ENCODE measurements around the gene NXNL2. TPM values are rescaled to one million over a fixed set of nuclear protein-coding genes. Genes with fewer than 3 reads are reported as not detected.
A peak's percentile ranks its signal among the peaks of the same experiment; 100 is the strongest.

Gene NXNL2
- polyA plus RNA-seq: under 1 TPM in 2 of 4 donors, not detected in 2; 0.10 to 0.31 TPM
- long read RNA-seq, donor 1, partial matches to known transcripts: 0 of 1 reads
- long read RNA-seq, donor 1, other reads (novel, unspliced or antisense): 0 of 1 reads
- long read RNA-seq, donor 2: 0 reads
- long read RNA-seq, donor 3: 0 reads
- long read RNA-seq, donor 4: 0 reads
- long read RNA-seq, donor 5: 0 reads
- long read RNA-seq, donor 6: 0 reads
- long read RNA-seq, donor 7: 0 reads
- long read RNA-seq, donor 8: 0 reads
- long read RNA-seq, donor 9: 0 reads
- long read RNA-seq, donor 10: 0 reads

- FAIRE-seq: no peak
- whole genome bisulfite sequencing, 3 donors: 2 to 5% (median 5%) methylated on average over 44 to 62 of the region's 62 CpGs
- peaks cover 2 to 18% (median 12%) of the 10 kb centered on the region in 3 donors for H3K4me1 ChIP-seq (ENCODE audit: control insufficient read depth in 3 of 3, insufficient read depth in 2 of 3, low read depth in 1 of 3, low read length in 2 of 3)
Observed at GRCh38 chr9:88534456-88535225, at the start of gene NXNL2. Gene NXNL2 (plus strand): TSS chr9:88535178. CDS start chr9:88535435, 257 bp downstream.

GRCh38 chr9:88488166-88488565 is 46.8 kb upstream of the NXNL2 start:
- Histone ChIP-seq H3K27me3 (ENCODE audit: control insufficient read depth in 3 of 3, insufficient read depth in 3 of 3, low read length in 3 of 3) (no peaks in the 10 kb centered on the region), H3K27ac (ENCODE audit: low read depth in 1 of 3, low read length in 2 of 3) (no peak overlapping the region), H3K4me3 (ENCODE audit: low read depth in 1 of 3, low read length in 3 of 3) (no peak overlapping the region), H3K4me1 (ENCODE audit: control insufficient read depth in 3 of 3, insufficient read depth in 2 of 3, low read depth in 1 of 3, low read length in 2 of 3) (no peaks in the 10 kb centered on the region), H3K9me3 (ENCODE audit: control insufficient read depth in 2 of 2, insufficient read depth in 1 of 2, low read depth in 1 of 2, low read length in 1 of 2) (no peaks in the 10 kb centered on the region), H3K36me3 (ENCODE audit: control insufficient read depth in 3 of 3, insufficient read depth in 2 of 3, low read depth in 1 of 3, low read length in 3 of 3) (peaks cover 0 to 7% (median 2%) of the 10 kb centered on the region in 3 donors)
- WGBS, 3 donors: 92 to 97% (median 96%) methylated on average over 4 of the region's 4 CpGs
- DNase-seq (no peak), FAIRE-seq (no peak)

More at GRCh38 chr9:88534456-88535225, at the start of gene NXNL2:
- Histone ChIP-seq H3K27ac (ENCODE audit: low read depth in 1 of 3, low read length in 2 of 3) (peak within 1 kb of the TSS in 1 of 3 donors; percentile 53), H3K36me3 (ENCODE audit: control insufficient read depth in 3 of 3, insufficient read depth in 2 of 3, low read depth in 1 of 3, low read length in 3 of 3) (no peaks in the 10 kb centered on the region), H3K9me3 (ENCODE audit: control insufficient read depth in 2 of 2, insufficient read depth in 1 of 2, low read depth in 1 of 2, low read length in 1 of 2) (no peaks in the 10 kb centered on the region), H3K4me3 (ENCODE audit: low read depth in 1 of 3, low read length in 3 of 3) (peak within 1 kb of the TSS; percentile 10 to 49 (median 42)), H3K27me3 (ENCODE audit: control insufficient read depth in 3 of 3, insufficient read depth in 3 of 3, low read length in 3 of 3) (peaks cover 0 to 57% (median 4%) of the 10 kb centered on the region in 3 donors)
- peak; percentile 43 to 70 for DNase-seq

GRCh38 chr9:88494983-88495721 is 39.8 kb upstream of the NXNL2 start:
- DNase-seq: no peak
- WGBS, 3 donors: 92 to 97% (median 94%) methylated on average over 17 of the region's 17 CpGs
- no peak overlapping the region for H3K4me3 ChIP-seq (ENCODE audit: low read depth in 1 of 3, low read length in 3 of 3)
- H3K27me3 ChIP-seq (ENCODE audit: control insufficient read depth in 3 of 3, insufficient read depth in 3 of 3, low read length in 3 of 3): no peaks in the 10 kb centered on the region
- H3K9me3 ChIP-seq (ENCODE audit: control insufficient read depth in 2 of 2, insufficient read depth in 1 of 2, low read depth in 1 of 2, low read length in 1 of 2): no peaks in the 10 kb centered on the region
- H3K27ac ChIP-seq (ENCODE audit: low read depth in 1 of 3, low read length in 2 of 3): no peak overlapping the region
- no peak for FAIRE-seq
- no peaks in the 10 kb centered on the region for H3K4me1 ChIP-seq (ENCODE audit: control insufficient read depth in 3 of 3, insufficient read depth in 2 of 3, low read depth in 1 of 3, low read length in 2 of 3)
- H3K36me3 ChIP-seq (ENCODE audit: control insufficient read depth in 3 of 3, insufficient read depth in 2 of 3, low read depth in 1 of 3, low read length in 3 of 3): peaks cover 0 to 2% (median 0%) of the 10 kb centered on the region in 3 donors

GRCh38 chr9:88497224-88497623 is 37.8 kb upstream of the NXNL2 start:
- FAIRE-seq (no peak), DNase-seq (no peak)
- H3K4me1 ChIP-seq (ENCODE audit: control insufficient read depth in 3 of 3, insufficient read depth in 2 of 3, low read depth in 1 of 3, low read length in 2 of 3): no peaks in the 10 kb centered on the region
- H3K27ac ChIP-seq (ENCODE audit: low read depth in 1 of 3, low read length in 2 of 3): no peak overlapping the region
- 85 to 95% (median 89%) methylated on average over 2 of the region's 2 CpGs for WGBS, 3 donors
- no peaks in the 10 kb centered on the region for H3K27me3 ChIP-seq (ENCODE audit: control insufficient read depth in 3 of 3, insufficient read depth in 3 of 3, low read length in 3 of 3)
- no peaks in the 10 kb centered on the region for H3K36me3 ChIP-seq (ENCODE audit: control insufficient read depth in 3 of 3, insufficient read depth in 2 of 3, low read depth in 1 of 3, low read length in 3 of 3)
- no peaks in the 10 kb centered on the region for H3K9me3 ChIP-seq (ENCODE audit: control insufficient read depth in 2 of 2, insufficient read depth in 1 of 2, low read depth in 1 of 2, low read length in 1 of 2)
- no peak overlapping the region for H3K4me3 ChIP-seq (ENCODE audit: low read depth in 1 of 3, low read length in 3 of 3)

- Histone ChIP-seq H3K4me1 (ENCODE audit: control insufficient read depth in 3 of 3, insufficient read depth in 2 of 3, low read depth in 1 of 3, low read length in 2 of 3) (no peaks in the 10 kb centered on the region), H3K36me3 (ENCODE audit: control insufficient read depth in 3 of 3, insufficient read depth in 2 of 3, low read depth in 1 of 3, low read length in 3 of 3) (no peaks in the 10 kb centered on the region), H3K9me3 (ENCODE audit: control insufficient read depth in 2 of 2, insufficient read depth in 1 of 2, low read depth in 1 of 2, low read length in 1 of 2) (no peaks in the 10 kb centered on the region), H3K27ac (ENCODE audit: low read depth in 1 of 3, low read length in 2 of 3) (no peak overlapping the region), H3K27me3 (ENCODE audit: control insufficient read depth in 3 of 3, insufficient read depth in 3 of 3, low read length in 3 of 3) (no peaks in the 10 kb centered on the region), H3K4me3 (ENCODE audit: low read depth in 1 of 3, low read length in 3 of 3) (no peak overlapping the region)
- FAIRE-seq (no peak), DNase-seq (no peak)
- 70 to 85% (median 76%) methylated on average over 6 of the region's 6 CpGs for WGBS, 3 donors
Observed at GRCh38 chr9:88498880-88499279, 36.1 kb upstream of the NXNL2 start.

GRCh38 chr9:88501086-88501485 is 33.9 kb upstream of the NXNL2 start:
- no peaks in the 10 kb centered on the region for H3K9me3 ChIP-seq (ENCODE audit: control insufficient read depth in 2 of 2, insufficient read depth in 1 of 2, low read depth in 1 of 2, low read length in 1 of 2)
- no peak for FAIRE-seq
- WGBS, 3 donors: 90 to 93% (median 92%) methylated on average over 5 of the region's 5 CpGs
- H3K4me1 ChIP-seq (ENCODE audit: control insufficient read depth in 3 of 3, insufficient read depth in 2 of 3, low read depth in 1 of 3, low read length in 2 of 3): no peaks in the 10 kb centered on the region
- no peak overlapping the region for H3K4me3 ChIP-seq (ENCODE audit: low read depth in 1 of 3, low read length in 3 of 3)
- no peaks in the 10 kb centered on the region for H3K36me3 ChIP-seq (ENCODE audit: control insufficient read depth in 3 of 3, insufficient read depth in 2 of 3, low read depth in 1 of 3, low read length in 3 of 3)
- H3K27ac ChIP-seq (ENCODE audit: low read depth in 1 of 3, low read length in 2 of 3): no peak overlapping the region
- DNase-seq: no peak
- no peaks in the 10 kb centered on the region for H3K27me3 ChIP-seq (ENCODE audit: control insufficient read depth in 3 of 3, insufficient read depth in 3 of 3, low read length in 3 of 3)

GRCh38 chr9:88502552-88503034 is 32.4 kb upstream of the NXNL2 start:
- WGBS, 3 donors: 77 to 86% (median 77%) methylated on average over 12 of the region's 12 CpGs
- Histone ChIP-seq H3K9me3 (ENCODE audit: control insufficient read depth in 2 of 2, insufficient read depth in 1 of 2, low read depth in 1 of 2, low read length in 1 of 2) (no peaks in the 10 kb centered on the region), H3K36me3 (ENCODE audit: control insufficient read depth in 3 of 3, insufficient read depth in 2 of 3, low read depth in 1 of 3, low read length in 3 of 3) (no peaks in the 10 kb centered on the region), H3K27me3 (ENCODE audit: control insufficient read depth in 3 of 3, insufficient read depth in 3 of 3, low read length in 3 of 3) (no peaks in the 10 kb centered on the region), H3K4me3 (ENCODE audit: low read depth in 1 of 3, low read length in 3 of 3) (no peak overlapping the region), H3K4me1 (ENCODE audit: control insufficient read depth in 3 of 3, insufficient read depth in 2 of 3, low read depth in 1 of 3, low read length in 2 of 3) (no peaks in the 10 kb centered on the region), H3K27ac (ENCODE audit: low read depth in 1 of 3, low read length in 2 of 3) (no peak overlapping the region)
- DNase-seq: no peak
- FAIRE-seq: no peak

Data from small intestine (tissue), 16 donors.